Endodermal cell (in vitro differentiated cells): ENCODE measurements around the gene RUBCNL. TPM values are rescaled to one million over a fixed set of nuclear protein-coding genes. Genes with fewer than 3 reads are reported as not detected.

Experiments used
- DNase-seq: peaks from one replicate; pipeline ENCODE4 v3.0.0-alpha.2; 2017
- H3K27ac ChIP-seq: 2 replicates; pipeline ENCODE4 v1.5.1; 2013; ENCODE audit warnings: mild to moderate bottlenecking, low read depth, low read length, moderate library complexity
- H3K27me3 ChIP-seq: 2 replicates; pipeline ENCODE4 v1.6.1; 2013; ENCODE audit warnings: mild to moderate bottlenecking, low read length, moderate library complexity; ENCODE audit not compliant: insufficient read depth, control insufficient read depth, poor library complexity, severe bottlenecking
- H3K36me3 ChIP-seq: 2 replicates; pipeline ENCODE4 v1.7.0; 2013; ENCODE audit warnings: mild to moderate bottlenecking, low read length, moderate library complexity; ENCODE audit not compliant: control insufficient read depth, insufficient read depth
- H3K4me1 ChIP-seq: one replicate; pipeline ENCODE4 v1.7.0; 2013; ENCODE audit warnings: low read length; ENCODE audit not compliant: control insufficient read depth, insufficient read depth
- H3K4me3 ChIP-seq: 2 replicates; pipeline ENCODE4 v1.5.1; 2013; ENCODE audit warnings: mild to moderate bottlenecking, low read length, moderate library complexity
- H3K9ac ChIP-seq: 2 replicates; pipeline ENCODE4 v1.6.1; 2013; ENCODE audit warnings: mild to moderate bottlenecking, low read length, moderate library complexity; ENCODE audit not compliant: poor library complexity, severe bottlenecking; ENCODE audit errors: extremely low read depth
- H3K9me3 ChIP-seq: 2 replicates; pipeline ENCODE4 v1.6.1; 2013; ENCODE audit warnings: mild to moderate bottlenecking, low read length, moderate library complexity; ENCODE audit not compliant: control insufficient read depth
- H3K27ac Mint-ChIP-seq: 2 replicates; pipeline ENCODE4 v1.8.0; 2020; ENCODE audit warnings: mixed read lengths
- H3K27me3 Mint-ChIP-seq: 2 replicates; pipeline ENCODE4 v1.8.0; 2021; ENCODE audit warnings: mild to moderate bottlenecking, mixed read lengths; ENCODE audit not compliant: insufficient read depth
- H3K36me3 Mint-ChIP-seq: 2 replicates; pipeline ENCODE4 v1.8.0; 2020; ENCODE audit warnings: low read depth, mixed read lengths
- H3K4me1 Mint-ChIP-seq: 2 replicates; pipeline ENCODE4 v1.8.0; 2020; ENCODE audit warnings: mixed read lengths
- H3K4me3 Mint-ChIP-seq: 2 replicates; pipeline ENCODE4 v1.8.0; 2020; ENCODE audit warnings: mild to moderate bottlenecking, moderate library complexity, mixed read lengths
- H3K9me3 Mint-ChIP-seq: 2 replicates; pipeline ENCODE4 v1.8.0; 2020; ENCODE audit warnings: mild to moderate bottlenecking, mixed read lengths
- WGBS, 2 experiments: methylation state at CpG; one replicate each; pipeline versions ENCODE4 v1.1.5 to v1.1.7; 2013; ENCODE audit warnings: missing lambda C conversion rate in 2 of 2, mixed read lengths in 1 of 2; ENCODE audit not compliant: insufficient coverage in 1 of 2, insufficient read length in 1 of 2; 5-methylcytosine and 5-hydroxymethylcytosine counted together
- total RNA-seq, 2 donors: library from RNA; stranded (reverse); fragmentation: NEBNext Ultra II Directional in 1 of 2; extraction: Animal tissue kit (Norgen Biotek cat#: 25700) in 1 of 2; gene quantifications; 2 replicates in 1 of 2; 3 replicates in 1 of 2; pipeline ENCODE4 v1.2.1, GENCODE V29; 2021
- TF ChIP-seq, protein P1 (sequence below): fragments of 200-600 bp; sonication (generic); conservative IDR thresholded peaks from 2 replicates; pipeline ENCODE4 v1.5.0; 2021; ENCODE audit warnings: antibody characterized with exemption, mild to moderate bottlenecking

Gene RUBCNL
- total RNA-seq, 2 donors from 2014 or later: 3.1 to 3.6 TPM

DNA sequence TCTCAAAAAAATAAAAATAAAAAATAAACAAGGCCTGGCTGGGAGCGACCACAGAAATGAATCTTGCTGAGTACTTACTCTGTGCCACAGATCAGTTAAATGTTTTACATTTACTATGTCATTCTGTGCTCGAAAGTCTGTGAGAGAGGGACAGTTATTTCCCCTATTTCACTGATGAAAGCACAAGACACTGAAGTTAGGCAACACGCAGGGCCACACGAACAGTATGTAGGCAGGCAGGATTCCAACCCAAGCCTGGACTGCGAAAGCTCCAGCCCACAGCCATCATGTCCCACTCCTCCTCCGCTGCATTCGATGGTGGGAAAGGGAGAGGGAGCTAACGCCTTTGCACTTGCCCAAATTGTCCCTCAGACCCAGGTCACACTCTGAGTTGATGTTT, 34.2 kb downstream of the RUBCNL start:
- Mint-ChIP-seq H3K27ac (no peak overlapping the region), H3K36me3 (peaks cover 3% of the 10 kb centered on the region), H3K4me3 (no peak overlapping the region), H3K27me3 (no peaks in the 10 kb centered on the region), H3K9me3 (no peaks in the 10 kb centered on the region), H3K4me1 (no peaks in the 10 kb centered on the region)
- Histone ChIP-seq H3K27ac (no peak overlapping the region), H3K4me3 (no peak overlapping the region), H3K4me1 (no peaks in the 10 kb centered on the region), H3K9ac (no peak overlapping the region), H3K9me3 (no peaks in the 10 kb centered on the region), H3K36me3 (no peaks in the 10 kb centered on the region), H3K27me3 (no peaks in the 10 kb centered on the region)
- DNase-seq: no peak
- TF ChIP-seq, protein P1, sequence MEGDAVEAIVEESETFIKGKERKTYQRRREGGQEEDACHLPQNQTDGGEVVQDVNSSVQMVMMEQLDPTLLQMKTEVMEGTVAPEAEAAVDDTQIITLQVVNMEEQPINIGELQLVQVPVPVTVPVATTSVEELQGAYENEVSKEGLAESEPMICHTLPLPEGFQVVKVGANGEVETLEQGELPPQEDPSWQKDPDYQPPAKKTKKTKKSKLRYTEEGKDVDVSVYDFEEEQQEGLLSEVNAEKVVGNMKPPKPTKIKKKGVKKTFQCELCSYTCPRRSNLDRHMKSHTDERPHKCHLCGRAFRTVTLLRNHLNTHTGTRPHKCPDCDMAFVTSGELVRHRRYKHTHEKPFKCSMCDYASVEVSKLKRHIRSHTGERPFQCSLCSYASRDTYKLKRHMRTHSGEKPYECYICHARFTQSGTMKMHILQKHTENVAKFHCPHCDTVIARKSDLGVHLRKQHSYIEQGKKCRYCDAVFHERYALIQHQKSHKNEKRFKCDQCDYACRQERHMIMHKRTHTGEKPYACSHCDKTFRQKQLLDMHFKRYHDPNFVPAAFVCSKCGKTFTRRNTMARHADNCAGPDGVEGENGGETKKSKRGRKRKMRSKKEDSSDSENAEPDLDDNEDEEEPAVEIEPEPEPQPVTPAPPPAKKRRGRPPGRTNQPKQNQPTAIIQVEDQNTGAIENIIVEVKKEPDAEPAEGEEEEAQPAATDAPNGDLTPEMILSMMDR: no peak
- 94 to 100% methylated on average over 4 to 8 of the region's 8 CpGs for whole genome bisulfite sequencing, 2 experiments

DNA sequence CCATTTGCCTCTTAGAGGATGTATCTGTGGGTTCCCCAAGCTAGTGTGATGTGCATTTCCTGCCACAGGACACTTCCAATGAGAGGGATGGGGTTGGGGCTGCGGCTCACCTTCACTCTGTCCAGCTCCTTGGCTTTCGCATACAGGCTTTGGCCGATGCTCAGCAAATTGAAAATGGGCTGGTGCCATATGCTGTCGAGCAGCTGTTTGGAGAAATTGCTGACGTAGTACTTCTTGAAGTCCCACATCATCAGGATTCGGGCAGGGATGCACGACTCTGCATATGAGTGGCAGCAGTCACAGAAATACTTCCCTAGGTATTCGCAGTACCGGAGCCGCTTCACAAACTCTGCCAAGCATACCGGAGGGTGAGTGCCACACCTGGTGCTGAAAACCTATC, 37.0 kb downstream of the RUBCNL start:
- Histone ChIP-seq H3K36me3 (no peaks in the 10 kb centered on the region), H3K27ac (no peak overlapping the region), H3K27me3 (no peaks in the 10 kb centered on the region), H3K9me3 (no peaks in the 10 kb centered on the region), H3K4me3 (no peak overlapping the region), H3K9ac (no peak overlapping the region), H3K4me1 (no peaks in the 10 kb centered on the region)
- Mint-ChIP-seq H3K27ac (no peak overlapping the region), H3K4me1 (no peaks in the 10 kb centered on the region), H3K36me3 (peaks cover 3% of the 10 kb centered on the region), H3K4me3 (no peak overlapping the region), H3K9me3 (no peaks in the 10 kb centered on the region), H3K27me3 (no peaks in the 10 kb centered on the region)
- DNase-seq: no peak
- TF ChIP-seq, protein P1: no peak
- 95 to 96% methylated on average over 11 of the region's 11 CpGs for WGBS, 2 experiments

DNA sequence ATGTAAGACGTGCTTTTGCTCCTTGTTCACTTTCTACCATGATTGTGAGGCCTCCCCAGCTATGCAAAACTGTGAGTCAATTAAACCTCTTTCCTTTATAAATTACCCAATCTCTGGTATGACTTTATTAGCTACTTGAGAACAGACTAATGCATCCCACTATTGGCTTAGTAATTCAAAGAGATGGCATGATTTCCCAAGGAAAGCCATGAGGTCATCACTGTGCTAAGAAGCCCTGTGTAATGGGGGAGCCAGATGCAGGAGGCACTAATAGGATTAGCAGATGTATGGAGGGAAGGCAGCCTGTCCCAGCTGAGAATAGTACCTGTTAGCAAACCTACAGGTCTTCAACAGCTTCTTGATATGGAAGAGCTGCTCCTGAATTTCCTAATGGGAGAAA, 38.1 kb downstream of the RUBCNL start:
- no peaks in the 10 kb centered on the region for H3K27me3 ChIP-seq
- H3K4me3 ChIP-seq: no peak overlapping the region
- no peak overlapping the region for H3K4me3 Mint-ChIP-seq
- H3K9me3 ChIP-seq: no peaks in the 10 kb centered on the region
- WGBS, 2 experiments: 93 to 100% methylated on average over 1 of the region's 1 CpG
- H3K9me3 Mint-ChIP-seq: no peaks in the 10 kb centered on the region
- no peaks in the 10 kb centered on the region for H3K4me1 Mint-ChIP-seq
- TF ChIP-seq, protein P1: no peak
- no peak overlapping the region for H3K27ac ChIP-seq
- no peak for DNase-seq
- no peaks in the 10 kb centered on the region for H3K4me1 ChIP-seq
- no peaks in the 10 kb centered on the region for H3K36me3 Mint-ChIP-seq
- H3K9ac ChIP-seq: no peak overlapping the region
- H3K27ac Mint-ChIP-seq: no peak overlapping the region
- no peaks in the 10 kb centered on the region for H3K27me3 Mint-ChIP-seq
- H3K36me3 ChIP-seq: no peaks in the 10 kb centered on the region
